ENCODE results near the gene TMEM61. TPM values are rescaled to one million over a fixed set of nuclear protein-coding genes. Genes with fewer than 3 reads are reported as not detected.
A peak's percentile ranks its signal among the peaks of the same experiment; 100 is the strongest.

Gene TMEM61
- total RNA-seq, 1 donor from 2014 or later = under 0.01 TPM

DNA sequence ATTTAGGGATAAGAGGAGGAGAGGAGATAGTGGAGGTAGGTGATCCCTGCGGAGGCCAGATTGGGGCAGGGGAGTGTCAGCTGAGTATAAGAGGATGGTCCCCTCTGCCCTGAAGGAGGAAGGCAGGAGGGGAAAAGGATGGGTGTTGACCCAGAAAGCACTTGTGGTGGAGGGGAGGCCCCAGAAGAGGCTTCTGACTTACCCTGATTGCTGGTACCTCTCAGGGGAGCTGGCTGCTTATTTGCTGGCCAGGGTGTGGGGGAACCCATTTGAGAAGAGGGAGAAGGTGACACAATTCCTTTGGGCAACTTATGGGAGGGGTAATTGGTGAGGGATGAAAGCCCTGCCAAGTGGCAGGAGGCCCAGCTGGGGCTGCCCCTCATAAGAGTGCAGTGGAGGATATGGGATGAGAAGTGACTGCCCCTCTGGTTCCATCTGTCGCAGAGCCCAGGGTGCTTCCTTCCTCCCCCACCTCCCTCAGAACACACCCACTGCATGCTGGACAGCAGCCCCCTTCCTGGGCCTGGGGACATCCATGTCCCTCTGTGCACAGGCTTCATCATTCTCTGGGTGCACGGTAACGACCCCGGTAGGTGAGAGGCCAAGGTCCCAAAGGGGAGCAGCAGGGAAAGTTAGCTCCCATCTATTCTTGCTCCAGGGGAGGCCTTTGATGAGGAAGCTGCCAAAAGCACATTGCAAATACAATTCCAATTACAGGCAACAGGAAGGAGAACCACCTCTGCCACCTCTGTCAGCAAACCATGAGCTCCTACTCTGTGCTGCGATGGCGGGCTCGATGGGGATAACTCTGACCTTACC is 57.5 kb downstream of the TMEM61 start:
- no peak for DNase-seq (ENCODE audit: low read depth in 2 of 2)

DNA sequence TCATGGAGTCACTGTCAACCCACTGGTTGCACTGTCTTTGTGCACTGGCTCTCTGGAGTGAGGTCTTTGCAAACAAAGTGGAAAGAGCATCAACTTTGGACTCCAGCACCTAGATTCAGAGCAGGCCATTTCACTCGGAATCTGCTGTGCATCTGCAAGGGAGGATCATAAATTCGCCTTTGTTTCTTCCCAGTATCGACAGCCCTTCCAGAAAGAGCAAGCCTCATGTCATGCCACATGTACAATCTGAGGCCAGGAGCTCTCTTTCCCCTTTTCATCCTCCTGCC is 58.1 kb downstream of the TMEM61 start:
- DNase-seq (ENCODE audit: low read depth in 2 of 2) = no peak

- DNase-seq (ENCODE audit: low read depth in 2 of 2) = no peak
Measured at GRCh38 chr1:55038974-55039341, 58.5 kb downstream of the TMEM61 start.

DNA sequence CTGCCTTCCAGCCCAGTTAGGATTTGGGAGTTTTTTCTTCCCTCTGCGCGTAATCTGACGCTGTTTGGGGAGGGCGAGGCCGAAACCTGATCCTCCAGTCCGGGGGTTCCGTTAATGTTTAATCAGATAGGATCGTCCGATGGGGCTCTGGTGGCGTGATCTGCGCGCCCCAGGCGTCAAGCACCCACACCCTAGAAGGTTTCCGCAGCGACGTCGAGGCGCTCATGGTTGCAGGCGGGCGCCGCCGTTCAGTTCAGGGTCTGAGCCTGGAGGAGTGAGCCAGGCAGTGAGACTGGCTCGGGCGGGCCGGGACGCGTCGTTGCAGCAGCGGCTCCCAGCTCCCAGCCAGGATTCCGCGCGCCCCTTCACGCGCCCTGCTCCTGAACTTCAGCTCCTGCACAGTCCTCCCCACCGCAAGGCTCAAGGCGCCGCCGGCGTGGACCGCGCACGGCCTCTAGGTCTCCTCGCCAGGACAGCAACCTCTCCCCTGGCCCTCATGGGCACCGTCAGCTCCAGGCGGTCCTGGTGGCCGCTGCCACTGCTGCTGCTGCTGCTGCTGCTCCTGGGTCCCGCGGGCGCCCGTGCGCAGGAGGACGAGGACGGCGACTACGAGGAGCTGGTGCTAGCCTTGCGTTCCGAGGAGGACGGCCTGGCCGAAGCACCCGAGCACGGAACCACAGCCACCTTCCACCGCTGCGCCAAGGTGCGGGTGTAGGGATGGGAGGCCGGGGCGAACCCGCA is 59.1 kb downstream of the TMEM61 start, which contains the start of gene PCSK9:
Gene PCSK9, plus strand, starts transcription at position 207 of the 741 bp plus-strand sequence. Its CDS starts 290 bp downstream, at position 497.
- peak in 1 of 2 donors; percentile 19 for DNase-seq (ENCODE audit: low read depth in 2 of 2)

DNA sequence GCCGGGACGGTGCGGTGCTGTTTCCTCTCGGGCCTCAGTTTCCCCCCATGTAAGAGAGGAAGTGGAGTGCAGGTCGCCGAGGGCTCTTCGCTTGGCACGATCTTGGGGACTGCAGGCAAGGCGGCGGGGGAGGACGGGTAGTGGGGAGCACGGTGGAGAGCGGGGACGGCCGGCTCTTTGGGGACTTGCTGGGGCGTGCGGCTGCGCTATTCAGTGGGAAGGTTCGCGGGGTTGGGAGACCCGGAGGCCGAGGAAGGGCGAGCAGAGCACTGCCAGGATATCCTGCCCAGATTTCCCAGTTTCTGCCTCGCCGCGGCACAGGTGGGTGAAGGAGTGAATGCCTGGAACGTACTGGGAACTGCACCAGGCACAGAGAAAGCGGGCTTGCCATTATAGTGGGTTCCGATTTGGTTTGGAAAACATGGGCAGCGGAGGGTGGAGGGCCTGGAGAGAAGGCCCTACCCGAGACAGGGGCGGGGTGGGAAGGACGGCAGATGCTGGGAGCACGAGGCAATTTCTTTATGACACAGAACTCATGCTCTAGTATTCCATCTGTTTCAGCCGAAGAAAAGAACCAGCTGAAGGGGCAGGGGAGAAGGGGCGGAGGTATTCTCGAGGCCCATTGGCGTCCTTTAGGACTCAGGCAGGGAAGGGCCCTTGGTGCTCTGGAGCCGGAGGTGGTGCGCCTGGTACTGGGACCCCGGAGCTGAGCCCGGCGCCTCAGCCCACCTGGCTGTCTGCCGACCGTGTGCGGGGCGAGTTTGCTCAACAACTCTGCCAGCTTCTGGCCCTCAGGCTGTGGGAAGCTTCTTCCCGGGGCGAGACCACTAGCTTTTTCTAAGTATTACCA is 59.9 kb downstream of the TMEM61 start:
- no peak for DNase-seq (ENCODE audit: low read depth in 2 of 2)

DNA sequence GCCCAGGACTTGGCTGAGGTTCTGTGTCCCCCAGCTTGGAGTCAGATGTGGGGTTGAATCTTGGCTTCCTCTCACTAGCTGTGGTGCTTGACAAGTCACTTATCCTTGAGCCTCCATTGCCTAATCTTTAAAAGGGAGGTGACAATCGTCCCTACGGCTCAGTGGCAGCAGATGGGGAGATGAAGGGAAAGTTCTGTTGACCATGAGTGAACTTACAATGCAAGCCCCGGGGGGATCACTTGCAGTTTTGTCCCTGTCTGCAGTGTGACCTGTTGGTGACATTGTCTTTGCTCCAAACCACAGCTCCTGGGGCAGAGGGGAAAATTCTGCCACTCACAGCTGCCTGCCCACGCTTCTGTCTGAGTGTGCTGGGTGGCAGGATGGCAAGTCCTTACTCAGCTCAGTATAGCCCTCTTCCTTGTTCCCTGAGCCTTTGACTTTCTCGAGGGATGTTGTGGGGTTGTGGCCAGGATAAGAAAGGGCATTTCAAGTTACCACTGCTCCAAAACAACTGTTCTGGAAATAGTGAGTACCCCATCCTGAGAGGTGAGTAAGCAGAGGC is 60.6 kb downstream of the TMEM61 start:
- DNase-seq (ENCODE audit: low read depth in 2 of 2) = no peak

DNA sequence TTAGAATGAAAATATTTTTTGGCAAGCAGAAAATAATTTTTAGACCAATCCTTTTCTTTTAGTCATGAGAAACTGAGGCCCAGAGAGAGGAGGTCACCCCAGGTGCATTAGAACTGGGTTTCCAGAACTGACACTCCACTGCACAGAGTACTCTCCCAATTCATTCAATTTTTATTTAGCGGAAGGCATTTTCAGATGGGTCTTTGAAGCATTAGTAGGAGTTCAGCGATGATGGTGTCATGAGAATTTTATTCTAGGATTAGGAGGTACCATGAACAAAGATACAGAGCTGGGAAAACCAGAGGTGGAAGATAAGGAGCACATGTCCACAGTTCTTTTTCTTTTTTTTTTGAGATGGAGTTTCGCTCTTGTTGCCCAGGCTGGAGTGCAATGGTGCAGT is 61.2 kb downstream of the TMEM61 start:
- DNase-seq (ENCODE audit: low read depth in 2 of 2) = no peak

Other genes with a start within 250 kb of the TMEM61 start
- gene PARS2, start 216.1 kb upstream of the TMEM61 start, total RNA-seq = 3.1 and 4.0 TPM in 2 replicates
- not detected in 2 replicates for gene TTC22, start 179.3 kb upstream of the TMEM61 start, total RNA-seq
- 91.7 and 103 TPM in 2 replicates for gene DHCR24, start 93.4 kb upstream of the TMEM61 start, total RNA-seq
- gene BSND, start 18.3 kb downstream of the TMEM61 start, total RNA-seq = under 0.01 TPM in 1 of 2 replicates, not detected in the other
- under 0.01 and 0.26 TPM in 2 replicates for gene PCSK9, start 58.9 kb downstream of the TMEM61 start, total RNA-seq
- 46.5 and 56.3 TPM in 2 replicates for gene USP24, start 234.7 kb downstream of the TMEM61 start, total RNA-seq